Keratinocyte (primary cell): ENCODE measurements around the gene CNTNAP2. TPM values are rescaled to one million over a fixed set of nuclear protein-coding genes. Genes with fewer than 3 reads are reported as not detected.

Experiments
- DNase-seq: peaks from one replicate; pipeline ENCODE4 v3.0.0-alpha.2; 2011; ENCODE audit warnings: low read depth, missing footprints, low spot score
- FAIRE-seq: peaks from 2 replicates; lab custom pipeline; 2011; peaks lifted over from hg19 to GRCh38; lab: Jason Lieb, UNC
- H2AFZ ChIP-seq: 2 replicates; pipeline ENCODE4 v1.6.0; 2012; ENCODE audit warnings: low read length, control low read depth, inconsistent platforms; ENCODE audit not compliant: control insufficient read depth
- H3K27ac ChIP-seq: 2 replicates; pipeline ENCODE4 v1.5.1; 2011; ENCODE audit warnings: low read length; ENCODE audit not compliant: control insufficient read depth, insufficient read depth
- H3K27me3 ChIP-seq: 3 replicates; pipeline ENCODE4 v1.6.0; 2011; ENCODE audit warnings: low read length; ENCODE audit not compliant: control insufficient read depth, insufficient read depth; ENCODE audit errors: extremely low read depth
- H3K36me3 ChIP-seq, 2 experiments: 2 replicates in 1 of 2; 3 replicates in 1 of 2; pipeline ENCODE4 v1.5.1; 2011; ENCODE audit warnings: low read length in 2 of 2, mild to moderate bottlenecking in 1 of 2; ENCODE audit not compliant: control insufficient read depth in 2 of 2, insufficient read depth in 2 of 2; ENCODE audit errors: extremely low read depth in 1 of 2
- H3K4me1 ChIP-seq: 3 replicates; pipeline ENCODE4 v1.5.1; 2011; ENCODE audit warnings: low read length; ENCODE audit not compliant: control insufficient read depth, insufficient read depth; ENCODE audit errors: extremely low read depth
- H3K4me2 ChIP-seq: 3 replicates; pipeline ENCODE4 v1.6.0; 2011; ENCODE audit warnings: low read depth, low read length; ENCODE audit not compliant: control insufficient read depth, insufficient read depth; ENCODE audit errors: extremely low read depth
- H3K4me3 ChIP-seq, 3 experiments: fragments of 200-600 bp in 1 of 3; sonication (generic) in 1 of 3; 2 replicates in 2 of 3; 3 replicates in 1 of 3; pipeline ENCODE4 v1.5.1; 2011 to 2016; ENCODE audit warnings: low read length in 3 of 3, mild to moderate bottlenecking in 3 of 3, control low read depth in 2 of 3, inconsistent platforms in 1 of 3, low read depth in 1 of 3, mixed read lengths in 1 of 3, mixed run types in 1 of 3, moderate library complexity in 1 of 3; ENCODE audit not compliant: control insufficient read depth in 2 of 3, insufficient read depth in 2 of 3; ENCODE audit errors: extremely low read depth in 1 of 3
- H3K79me2 ChIP-seq: 2 replicates; pipeline ENCODE4 v1.6.0; 2012; ENCODE audit warnings: low read length; ENCODE audit not compliant: control insufficient read depth, insufficient read depth
- H3K9ac ChIP-seq: 3 replicates; pipeline ENCODE4 v1.6.0; 2011; ENCODE audit warnings: low read length; ENCODE audit not compliant: control insufficient read depth, insufficient read depth; ENCODE audit errors: extremely low read depth
- H3K9me1 ChIP-seq: 3 replicates; pipeline ENCODE4 v1.6.0; 2011; ENCODE audit warnings: low read length; ENCODE audit not compliant: control insufficient read depth, insufficient read depth; ENCODE audit errors: extremely low read depth
- H3K9me3 ChIP-seq: 2 replicates; pipeline ENCODE4 v1.5.1; 2012; ENCODE audit warnings: low read depth, low read length; ENCODE audit not compliant: control insufficient read depth
- H4K20me1 ChIP-seq: 3 replicates; pipeline ENCODE4 v1.6.0; 2011; ENCODE audit warnings: low read length; ENCODE audit not compliant: control insufficient read depth, insufficient read depth; ENCODE audit errors: extremely low read depth
- CTCF ChIP-seq, 3 experiments: IDR thresholded peaks in 1 of 3; conservative IDR thresholded peaks in 1 of 3; optimal IDR thresholded peaks in 1 of 3; 2 replicates in 2 of 3; 3 replicates in 1 of 3; pipeline versions ENCODE3 to v1.5.1; 2011; ENCODE audit warnings: low read length in 3 of 3, mild to moderate bottlenecking in 3 of 3, moderate library complexity in 2 of 3, control low read depth in 1 of 3, inconsistent platforms in 1 of 3; ENCODE audit not compliant: insufficient read depth in 2 of 3; ENCODE audit errors: extremely low read depth in 1 of 3
- EZH2 ChIP-seq: IDR thresholded peaks from one replicate; pipeline ENCODE4 v1.6.1; 2012; ENCODE audit warnings: inconsistent platforms, mild to moderate bottlenecking, low read length, moderate library complexity
- dilution Hi-C: fragments of 300-500 bp; cut with MboI; formaldehyde crosslinking; loops from one replicate; pipeline ENCODE4 v1.7.0; 2020; ENCODE audit warnings: low sequenced_read_pairs; ENCODE audit not compliant: extremely low pct_ligation_motif_present
- polyA plus RNA-seq, 5 experiments: library from polyadenylated mRNA; depleted of rRNA in 3 of 5; stranded (reverse) in 3 of 5; stranded (forward) in 1 of 5; unstranded in 1 of 5; fragments of >200 nt; gene quantifications; 1 replicate in 1 of 5; 2 replicates in 3 of 5; 3 replicates in 1 of 5; pipeline versions ENCODE4 v1.2.1 to v1.2.3, GENCODE V29; 2011 to 2012; ENCODE audit warnings: missing spikeins in 2 of 5, low read depth in 1 of 5, low replicate concordance in 1 of 5

Gene CNTNAP2
- polyA plus RNA-seq, 1 donor (not counting 4 experiments of a cell fraction or from before 2014, with no cell fraction given), result 1.4 TPM

- H3K9me1 ChIP-seq, result no peaks in the 10 kb centered on the region
- TF ChIP-seq CTCF (optimal IDR thresholded peaks at IDR 0.05 in 1 of 3, IDR thresholded peaks at IDR 0.05 in 1 of 3, conservative IDR thresholded peaks at IDR 0.05 in 1 of 3; ENCODE audit: extremely low read depth in 1 of 3, insufficient read depth in 2 of 3, low read length in 3 of 3), result no peak
- no peak for TF ChIP-seq EZH2
- no peak overlapping the region for H3K4me2 ChIP-seq
- H3K4me1 ChIP-seq, result no peaks in the 10 kb centered on the region
- no peak overlapping the region for H3K27ac ChIP-seq
- FAIRE-seq (no peak), DNase-seq (no peak)
- H4K20me1 ChIP-seq, result no peaks in the 10 kb centered on the region
- no peaks in the 10 kb centered on the region for H3K79me2 ChIP-seq
- no peaks in the 10 kb centered on the region for H3K36me3 ChIP-seq
- no peak overlapping the region for H3K4me3 ChIP-seq
- H3K9me3 ChIP-seq, result peaks cover 3% of the 10 kb centered on the region
- H3K27me3 ChIP-seq, result no peaks in the 10 kb centered on the region
- dilution Hi-C loops, result no loop called here
- H3K9ac ChIP-seq, result no peak overlapping the region
- no peak overlapping the region for H2AFZ ChIP-seq
Observed at GRCh38 chr7:147136352-147136751, 1019.8 kb downstream of the CNTNAP2 start.

- no peak overlapping the region for H3K9ac ChIP-seq
- H3K36me3 ChIP-seq, result no peaks in the 10 kb centered on the region
- no peak overlapping the region for H3K4me2 ChIP-seq
- DNase-seq (no peak), FAIRE-seq (no peak)
- H3K27me3 ChIP-seq, result no peaks in the 10 kb centered on the region
- H3K9me3 ChIP-seq, result no peaks in the 10 kb centered on the region
- H3K9me1 ChIP-seq, result no peaks in the 10 kb centered on the region
- H3K4me3 ChIP-seq, result no peak overlapping the region
- dilution Hi-C loops, result no loop called here
- no peaks in the 10 kb centered on the region for H4K20me1 ChIP-seq
- no peak overlapping the region for H2AFZ ChIP-seq
- no peaks in the 10 kb centered on the region for H3K79me2 ChIP-seq
- no peaks in the 10 kb centered on the region for H3K4me1 ChIP-seq
- TF ChIP-seq EZH2 (no peak), CTCF (optimal IDR thresholded peaks at IDR 0.05 in 1 of 3, IDR thresholded peaks at IDR 0.05 in 1 of 3, conservative IDR thresholded peaks at IDR 0.05 in 1 of 3; ENCODE audit: extremely low read depth in 1 of 3, insufficient read depth in 2 of 3, low read length in 3 of 3) (no peak)
- H3K27ac ChIP-seq, result no peak overlapping the region
Observed at GRCh38 chr7:147145194-147145593, 1028.6 kb downstream of the CNTNAP2 start.
